ENCODE results near the gene RNF20.

The RNF20 gene

DNA sequence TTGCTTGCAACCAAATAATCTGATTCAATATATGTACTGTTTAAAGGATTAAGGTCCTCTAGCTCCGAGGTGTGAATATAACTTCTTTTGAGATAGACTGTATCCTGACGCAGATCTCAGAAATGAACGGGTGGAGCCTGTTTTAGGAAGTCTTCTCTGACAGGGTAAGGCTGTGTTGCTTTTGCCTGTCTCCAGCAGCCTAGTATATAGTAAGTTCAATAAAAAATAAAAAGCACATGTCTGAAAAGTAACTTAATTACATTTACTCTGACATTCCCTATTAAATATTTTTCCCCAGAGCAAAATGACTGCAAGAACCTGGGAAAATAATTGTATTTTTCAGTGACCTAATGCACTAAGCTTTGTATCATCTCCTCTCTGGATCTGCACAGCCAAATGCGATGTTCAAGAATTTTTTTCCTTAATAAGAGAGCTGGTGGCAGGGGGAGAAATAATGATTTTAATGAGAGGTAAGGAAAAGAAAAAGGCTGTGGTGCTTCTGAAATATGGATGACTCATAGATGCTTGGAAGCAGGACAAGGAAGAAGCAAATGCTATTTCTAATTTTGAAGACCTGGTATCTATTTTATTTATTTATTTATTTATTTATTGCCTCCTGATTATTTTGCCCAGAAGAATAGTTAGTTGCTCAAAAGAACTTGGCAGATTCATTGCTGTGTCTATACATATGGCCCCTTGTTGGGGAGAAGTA, 53.8 kb downstream of the RNF20 start:
- DNase-seq (ENCODE audit: low spot score) = no peak

DNA sequence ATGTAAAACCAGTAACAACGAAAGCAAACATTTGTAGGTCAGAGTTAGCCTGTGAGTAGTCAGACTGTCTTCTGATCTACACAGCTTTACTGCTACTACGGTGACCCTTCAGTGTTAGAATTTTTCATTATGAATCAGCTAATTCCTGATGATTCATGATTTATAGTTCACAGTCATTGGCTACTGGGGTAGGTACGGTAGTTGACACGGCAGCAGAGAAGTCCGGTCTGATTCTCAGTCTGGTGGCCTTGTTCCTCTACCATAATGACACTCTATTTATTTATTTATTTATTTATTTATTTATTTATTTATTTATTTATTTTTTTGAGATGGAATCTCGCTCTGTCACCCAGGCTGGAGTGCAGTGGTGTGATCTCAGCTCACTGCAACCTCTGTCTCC, 56.4 kb downstream of the RNF20 start:
- DNase-seq (ENCODE audit: low spot score) = peak; percentile 55

DNA sequence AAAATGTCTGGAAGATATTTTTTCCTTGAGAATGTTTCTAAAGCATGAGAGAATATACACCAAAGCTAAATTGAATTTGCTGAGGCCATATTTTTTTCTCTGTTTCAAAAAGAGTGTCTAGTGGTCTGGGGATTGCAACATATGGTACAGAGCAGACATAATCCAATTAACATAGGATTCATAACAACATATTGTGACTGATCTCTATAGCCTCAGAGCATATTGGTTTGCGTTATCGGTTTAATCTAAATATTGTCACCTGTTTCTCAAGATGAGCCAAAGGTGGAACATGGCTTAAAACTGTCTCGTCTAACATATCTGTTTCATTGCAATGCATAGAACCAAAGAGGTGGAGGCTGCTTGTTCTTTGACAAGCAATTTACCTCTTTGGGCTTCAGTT, 57.2 kb downstream of the RNF20 start:
- DNase-seq (ENCODE audit: low spot score) = no peak

DNA sequence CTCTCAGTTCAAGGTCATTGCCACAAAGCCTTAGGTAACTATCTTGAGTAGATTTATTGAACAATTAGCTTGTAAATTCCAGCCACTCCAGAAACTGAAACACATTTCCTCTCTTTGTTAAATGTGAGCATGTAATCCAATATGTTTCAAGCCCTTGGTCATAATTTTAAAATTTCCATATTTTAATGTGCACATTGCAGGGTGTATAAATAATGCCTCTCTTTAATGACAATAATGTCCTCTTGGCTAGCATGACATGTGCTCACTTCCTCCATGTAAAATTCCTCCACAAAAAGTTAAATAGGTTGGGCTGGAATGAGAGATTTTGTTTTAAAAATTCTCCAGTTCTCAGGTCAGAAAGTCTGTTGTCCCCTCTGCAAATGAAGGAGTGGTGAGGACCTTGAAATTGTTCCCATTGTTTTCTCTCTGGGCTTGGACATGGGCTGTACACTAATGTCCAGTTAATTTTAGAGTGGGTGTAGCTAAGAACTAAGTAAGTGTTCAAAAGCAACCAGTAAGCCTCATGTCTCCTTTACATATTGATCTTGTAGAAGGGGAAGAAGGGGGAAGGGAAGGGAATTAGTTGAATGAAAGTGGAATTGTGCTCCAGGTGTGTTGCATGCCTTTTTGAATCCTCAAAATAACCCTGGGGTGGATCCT, 58.3 kb downstream of the RNF20 start:
- no peak for DNase-seq (ENCODE audit: low spot score)

DNA sequence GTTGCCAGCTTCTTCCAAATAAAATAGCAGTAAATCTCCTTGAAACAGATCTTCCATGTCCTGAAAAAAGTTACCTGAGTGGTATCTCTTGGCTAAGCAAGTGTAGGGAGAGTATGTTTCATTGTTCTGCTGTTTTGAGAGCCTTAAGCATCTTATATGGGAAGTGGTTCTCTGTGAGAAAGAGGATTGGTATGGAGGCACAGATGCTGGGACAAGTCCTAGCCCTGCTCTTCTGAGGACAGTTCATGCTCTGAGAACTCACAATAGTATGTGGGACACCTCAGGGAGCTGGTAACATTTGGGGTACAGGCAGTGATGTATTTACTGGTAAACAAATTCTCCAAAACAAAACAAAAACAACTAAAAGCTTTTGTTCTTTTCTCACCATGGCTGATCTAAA, 59.1 kb downstream of the RNF20 start:
- no peak for DNase-seq (ENCODE audit: low spot score)

DNA sequence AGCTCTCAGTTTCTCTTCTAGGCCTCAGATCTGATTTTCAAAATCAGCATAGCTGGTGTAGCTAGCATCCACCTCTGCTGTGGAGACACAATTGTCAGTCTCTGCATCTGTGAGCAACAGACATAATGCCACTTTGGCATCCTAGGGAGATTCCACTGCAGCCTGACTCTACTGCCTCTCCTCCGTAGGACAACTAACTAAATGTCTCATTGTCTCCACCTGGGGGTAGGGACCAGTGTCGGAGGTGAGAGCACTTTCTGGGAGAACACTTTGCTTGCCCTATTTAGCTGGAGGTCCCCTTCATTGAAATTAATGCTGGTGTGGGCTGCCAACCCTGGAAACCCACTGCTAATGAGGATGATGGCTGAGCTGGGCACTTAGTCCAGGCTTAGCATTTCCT, 59.7 kb downstream of the RNF20 start:
- no peak for DNase-seq (ENCODE audit: low spot score)

DNA sequence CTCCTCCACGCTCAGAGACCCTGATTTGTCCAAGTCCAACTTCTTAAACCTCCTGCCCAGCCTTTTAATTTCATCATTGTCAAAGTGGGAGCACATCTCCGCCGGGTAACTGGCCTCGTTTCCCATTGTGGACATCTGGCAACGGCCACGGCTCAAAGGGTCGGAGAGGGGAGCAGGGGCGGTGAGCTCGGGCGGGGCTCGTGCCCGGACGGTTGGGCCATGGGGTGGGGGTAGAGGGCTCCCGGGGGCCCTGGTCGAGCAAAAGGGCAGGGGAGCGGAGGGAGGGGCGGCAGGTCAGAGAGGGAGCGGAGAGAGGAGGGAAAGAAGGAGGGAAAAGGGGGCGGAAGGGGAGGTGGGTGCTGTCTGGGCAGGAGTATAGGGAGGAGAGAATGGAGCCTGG, 61.1 kb downstream of the RNF20 start, which contains the start of gene PPP3R2:
Gene PPP3R2, minus strand, starts transcription at position 174 of the 400 bp plus-strand sequence. Its CDS starts 48 bp downstream, at position 126.
- no peak for DNase-seq (ENCODE audit: low spot score)

DNA sequence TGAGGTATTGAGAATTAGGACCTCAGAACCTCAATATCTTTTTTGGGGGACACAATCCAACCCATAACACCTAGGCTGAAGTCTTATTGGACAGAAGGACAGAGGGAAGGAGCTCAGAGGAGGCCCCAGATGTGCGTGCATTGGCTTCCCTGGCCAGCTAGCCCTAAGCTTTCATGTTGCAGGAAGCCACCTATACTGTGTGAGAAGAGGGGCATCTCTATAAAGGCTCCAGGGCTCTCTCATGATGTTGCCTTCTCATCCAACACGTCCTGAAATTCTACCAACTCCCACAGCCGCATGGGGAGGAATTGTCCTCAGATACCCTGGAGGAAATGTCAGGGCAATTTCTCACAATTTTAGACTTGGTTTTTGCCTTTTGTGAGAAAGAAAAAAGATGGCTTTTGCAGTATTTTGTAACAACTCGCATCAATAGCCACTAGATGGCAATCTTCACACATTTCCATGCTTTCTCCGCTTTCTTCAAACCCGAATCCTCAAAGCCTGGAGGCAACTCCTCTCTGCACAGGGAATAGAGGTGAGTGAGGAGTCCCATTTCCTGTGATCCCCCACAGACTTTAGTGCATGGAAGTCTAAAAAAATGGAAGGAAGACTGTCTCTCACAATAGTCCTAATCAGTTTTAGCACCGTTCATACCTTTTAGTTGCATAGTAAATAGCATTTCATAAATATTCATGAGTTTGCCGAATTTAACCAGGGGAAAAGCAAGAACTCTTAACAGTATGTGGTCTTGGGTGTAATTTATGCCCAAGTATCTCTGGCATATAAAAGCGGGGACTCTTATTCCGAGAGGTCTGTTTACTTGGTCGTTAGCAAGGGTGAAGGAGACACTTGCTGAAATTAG, 68.5 kb downstream of the RNF20 start:
- DNase-seq (ENCODE audit: low spot score) = peak; percentile 67

DNA sequence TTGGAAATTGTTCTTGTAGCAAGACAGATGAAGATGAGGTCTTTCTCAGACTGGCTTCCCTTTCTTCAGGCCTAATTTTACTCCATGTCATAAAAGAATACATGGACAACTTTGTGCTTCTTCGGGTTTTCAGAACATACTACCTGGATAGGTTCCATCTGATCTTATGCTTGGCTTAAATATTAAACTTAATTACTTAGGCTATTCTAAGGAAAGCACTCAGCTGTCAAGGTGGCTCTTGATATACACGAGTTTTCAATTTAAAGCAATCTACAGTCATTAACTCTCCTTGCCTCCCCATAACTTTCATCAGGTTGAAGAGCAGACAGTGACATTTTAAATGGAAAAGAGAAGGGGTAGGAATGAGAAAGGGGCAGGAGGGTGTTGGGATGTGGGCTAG, 70.6 kb downstream of the RNF20 start:
- no peak for DNase-seq (ENCODE audit: low spot score)

DNA sequence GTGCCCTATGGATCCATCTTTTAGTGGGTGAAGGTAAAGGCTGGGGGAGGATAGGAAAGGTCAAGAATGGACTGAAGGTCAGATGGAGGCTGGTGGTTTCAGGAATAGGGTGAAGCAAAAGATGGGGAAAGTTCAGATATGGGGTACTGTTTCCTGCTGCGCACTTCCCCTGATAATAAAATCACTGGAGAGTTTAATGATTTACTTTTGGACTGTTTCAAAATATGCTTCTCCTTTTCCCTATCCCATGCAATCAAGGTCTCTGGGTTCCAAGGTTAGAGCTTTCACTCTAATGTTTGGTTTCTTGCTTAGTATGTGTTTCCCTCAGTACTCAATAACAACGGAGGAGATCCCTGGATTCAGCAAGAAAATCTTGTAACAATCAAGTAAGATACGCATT, 71.9 kb downstream of the RNF20 start:
- no peak for DNase-seq (ENCODE audit: low spot score)

All from AG08396 (cell line).